Fibroblast of villous mesenchyme (primary cell): ENCODE results near the gene RFX4. TPM values are rescaled to one million over a fixed set of nuclear protein-coding genes. Genes with fewer than 3 reads are reported as not detected.

Experiments
- DNase-seq: peaks from one replicate; pipeline ENCODE4 v3.0.0-alpha.2; 2010; ENCODE audit warnings: low read depth
- H3K4me3 ChIP-seq: 2 replicates; pipeline ENCODE4 v1.5.1; 2011; ENCODE audit warnings: low read depth, mild to moderate bottlenecking, low read length
- total RNA-seq: library from RNA; depleted of rRNA; stranded (reverse); fragments of >200 nt; gene quantifications from 2 replicates; pipeline ENCODE4 v1.2.3, GENCODE V29; 2012
- TF ChIP-seq, protein P1 (sequence below): IDR thresholded peaks from 2 replicates; pipeline ENCODE4 v1.5.1; 2012; ENCODE audit warnings: low read depth, mild to moderate bottlenecking, low read length; ENCODE audit not compliant: insufficient read depth

The RFX4 gene
- total RNA-seq, 1 donor: not detected

DNA sequence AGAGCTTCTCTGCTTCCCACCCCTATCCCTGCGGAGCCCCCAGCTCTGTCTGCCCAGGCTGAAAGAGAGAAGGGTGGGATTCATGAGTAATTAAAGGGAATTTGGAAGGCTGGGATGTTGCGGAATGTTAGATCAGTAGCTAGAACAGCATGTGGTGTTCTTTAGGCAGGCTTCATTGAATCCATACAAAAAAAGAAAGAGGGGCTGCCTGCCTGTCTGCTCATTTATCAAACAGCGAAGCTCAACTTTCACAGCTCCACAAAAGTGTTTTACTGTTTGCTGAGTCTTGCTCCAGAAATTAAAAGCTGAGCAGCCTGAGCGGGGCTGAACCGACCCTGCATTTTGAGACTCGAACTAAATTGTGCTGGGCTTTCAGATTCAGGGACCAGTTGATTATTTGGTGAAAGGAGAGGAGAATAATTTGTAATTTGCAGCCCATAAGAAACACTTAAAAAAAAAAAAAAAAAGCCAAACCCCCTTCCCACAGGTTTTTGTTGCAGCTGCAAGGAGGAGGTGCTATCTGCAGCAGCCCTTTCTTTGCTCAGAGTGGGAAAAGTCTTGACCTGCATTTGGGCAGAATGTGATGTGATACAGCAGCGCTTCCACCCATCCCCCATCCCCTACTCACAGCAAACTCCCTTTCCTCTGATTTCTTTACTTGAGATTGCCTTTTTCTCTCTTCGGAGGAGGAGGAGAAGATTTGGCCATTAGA is 89.7 kb downstream of the RFX4 start:
- H3K4me3 ChIP-seq: no peak overlapping the region
- TF ChIP-seq, protein P1, sequence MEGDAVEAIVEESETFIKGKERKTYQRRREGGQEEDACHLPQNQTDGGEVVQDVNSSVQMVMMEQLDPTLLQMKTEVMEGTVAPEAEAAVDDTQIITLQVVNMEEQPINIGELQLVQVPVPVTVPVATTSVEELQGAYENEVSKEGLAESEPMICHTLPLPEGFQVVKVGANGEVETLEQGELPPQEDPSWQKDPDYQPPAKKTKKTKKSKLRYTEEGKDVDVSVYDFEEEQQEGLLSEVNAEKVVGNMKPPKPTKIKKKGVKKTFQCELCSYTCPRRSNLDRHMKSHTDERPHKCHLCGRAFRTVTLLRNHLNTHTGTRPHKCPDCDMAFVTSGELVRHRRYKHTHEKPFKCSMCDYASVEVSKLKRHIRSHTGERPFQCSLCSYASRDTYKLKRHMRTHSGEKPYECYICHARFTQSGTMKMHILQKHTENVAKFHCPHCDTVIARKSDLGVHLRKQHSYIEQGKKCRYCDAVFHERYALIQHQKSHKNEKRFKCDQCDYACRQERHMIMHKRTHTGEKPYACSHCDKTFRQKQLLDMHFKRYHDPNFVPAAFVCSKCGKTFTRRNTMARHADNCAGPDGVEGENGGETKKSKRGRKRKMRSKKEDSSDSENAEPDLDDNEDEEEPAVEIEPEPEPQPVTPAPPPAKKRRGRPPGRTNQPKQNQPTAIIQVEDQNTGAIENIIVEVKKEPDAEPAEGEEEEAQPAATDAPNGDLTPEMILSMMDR: no peak
- no peak for DNase-seq

- TF ChIP-seq, protein P1: no peak
- no peak overlapping the region for H3K4me3 ChIP-seq
- DNase-seq: no peak
These were observed 90.3 kb downstream of the RFX4 start for GRCh38 chr12:106673141-106673540.

GRCh38 chr12:106675651-106676435 is 93.0 kb downstream of the RFX4 start:
- no peak overlapping the region for H3K4me3 ChIP-seq
- TF ChIP-seq, protein P1: no peak
- DNase-seq: no peak

DNA sequence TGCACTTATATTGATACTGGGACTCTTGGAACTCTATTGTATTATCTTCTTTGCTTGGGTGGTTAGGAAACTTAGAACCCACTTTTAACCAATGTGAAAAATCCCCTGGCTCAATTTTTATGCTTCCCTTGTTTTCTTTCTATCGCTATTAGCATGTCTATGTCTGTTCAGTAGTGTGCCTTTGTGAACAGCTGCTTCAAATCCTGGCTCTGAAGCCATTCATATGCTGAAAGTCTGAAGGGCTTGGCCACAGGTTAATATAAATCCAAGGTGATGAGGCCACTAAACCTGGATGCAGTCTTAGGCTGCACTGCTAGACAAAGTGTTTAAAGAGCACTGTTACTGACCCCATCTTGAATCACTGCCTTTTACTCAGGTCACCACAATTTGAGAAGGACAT is 96.8 kb downstream of the RFX4 start:
- TF ChIP-seq, protein P1: no peak
- H3K4me3 ChIP-seq: no peak overlapping the region
- DNase-seq: no peak

- no peak for DNase-seq
- TF ChIP-seq, protein P1: no peak
- H3K4me3 ChIP-seq: no peak overlapping the region
These were observed 97.5 kb downstream of the RFX4 start for GRCh38 chr12:106680280-106680679.

DNA sequence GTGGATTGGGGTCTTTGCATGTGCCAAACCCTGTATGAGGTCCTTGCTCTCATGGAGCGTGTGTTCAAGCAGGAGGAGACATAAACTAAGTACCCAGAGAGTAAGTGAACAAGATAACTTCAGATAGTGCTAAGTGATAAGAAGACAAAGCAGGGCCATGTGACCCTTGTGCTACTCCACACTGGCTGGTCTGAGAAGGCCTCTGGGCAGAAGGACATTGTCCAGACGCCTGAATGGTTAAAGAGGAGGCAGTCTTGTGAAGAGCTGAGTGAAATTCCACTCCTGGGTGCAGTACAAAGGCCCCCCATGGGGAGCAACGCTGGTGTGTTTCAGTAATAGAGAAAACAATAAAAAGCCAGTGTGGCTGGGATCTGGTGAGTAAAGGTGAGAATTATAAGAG is 98.4 kb downstream of the RFX4 start:
- no peak for DNase-seq
- H3K4me3 ChIP-seq: no peak overlapping the region
- TF ChIP-seq, protein P1: no peak
